ENCODE data around the gene TCF21. TPM values are rescaled to one million over a fixed set of nuclear protein-coding genes. Genes with fewer than 3 reads are reported as not detected.

Gene TCF21
- total RNA-seq, 4 donors from 2014 or later, result 0.30 to 0.84 TPM; not detected in 2

DNA sequence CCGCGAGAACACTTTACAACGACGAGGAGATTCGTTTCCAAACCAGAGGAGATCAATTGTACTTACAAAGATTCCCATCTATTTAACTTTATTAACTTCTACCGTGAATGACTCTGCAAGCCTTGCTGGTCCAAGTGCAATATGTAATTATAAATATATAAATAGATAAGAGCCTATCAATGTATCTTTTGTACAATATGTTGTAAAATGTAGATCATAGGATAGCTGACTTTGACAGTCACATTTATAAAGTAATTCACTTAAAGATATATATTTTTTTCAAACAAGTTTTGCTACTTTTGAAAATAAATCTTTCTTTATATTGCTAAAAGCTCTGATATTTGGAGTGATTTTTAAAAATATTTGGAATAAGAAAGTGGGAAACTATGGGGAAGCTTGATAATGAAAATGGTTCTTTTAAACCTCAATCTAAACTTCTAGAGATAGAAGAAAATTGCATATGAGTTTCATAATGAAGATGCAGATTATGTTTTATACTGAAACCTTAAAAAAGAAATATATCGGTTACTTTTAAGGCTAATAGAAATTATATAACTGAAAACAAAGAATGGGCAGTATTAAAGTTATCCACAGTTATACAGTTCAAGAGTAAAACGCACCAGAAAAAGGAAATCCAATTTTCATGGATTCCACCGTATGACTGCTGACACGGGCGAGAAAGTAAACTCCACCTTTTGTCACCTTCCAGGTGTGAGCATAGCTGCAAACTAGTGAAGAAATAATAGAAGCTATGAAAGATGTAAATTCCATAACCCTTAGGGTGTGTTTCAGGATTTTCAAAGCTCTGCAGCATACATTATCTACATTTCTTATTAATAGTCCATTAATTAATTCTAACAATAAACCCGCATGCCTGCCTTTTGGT lies 3.3 kb downstream of the TCF21 start:
- Histone ChIP-seq H3K27me3 (peaks cover 0 to 97% of the 10 kb centered on the region in 2 donors), H3K4me1 (peaks cover 0 to 58% (median 20%) of the 10 kb centered on the region in 4 donors), H3K4me3 (peak overlapping the region in 3 of 4 donors; percentile 2 to 40 (median 34)), H3K36me3 (no peaks in the 10 kb centered on the region), H3K27ac (peak overlapping the region in 1 of 4 donors; percentile 10), H3K9me3 (no peaks in the 10 kb centered on the region)
- 14 to 22% methylated on average over 12 of the region's 12 CpGs for WGBS, 2 donors
- TF ChIP-seq POLR2A (IDR thresholded peaks at IDR 0.05) (no peak), EP300 (IDR thresholded peaks at IDR 0.05) (no peak)
- TF ChIP-seq, protein P1, sequence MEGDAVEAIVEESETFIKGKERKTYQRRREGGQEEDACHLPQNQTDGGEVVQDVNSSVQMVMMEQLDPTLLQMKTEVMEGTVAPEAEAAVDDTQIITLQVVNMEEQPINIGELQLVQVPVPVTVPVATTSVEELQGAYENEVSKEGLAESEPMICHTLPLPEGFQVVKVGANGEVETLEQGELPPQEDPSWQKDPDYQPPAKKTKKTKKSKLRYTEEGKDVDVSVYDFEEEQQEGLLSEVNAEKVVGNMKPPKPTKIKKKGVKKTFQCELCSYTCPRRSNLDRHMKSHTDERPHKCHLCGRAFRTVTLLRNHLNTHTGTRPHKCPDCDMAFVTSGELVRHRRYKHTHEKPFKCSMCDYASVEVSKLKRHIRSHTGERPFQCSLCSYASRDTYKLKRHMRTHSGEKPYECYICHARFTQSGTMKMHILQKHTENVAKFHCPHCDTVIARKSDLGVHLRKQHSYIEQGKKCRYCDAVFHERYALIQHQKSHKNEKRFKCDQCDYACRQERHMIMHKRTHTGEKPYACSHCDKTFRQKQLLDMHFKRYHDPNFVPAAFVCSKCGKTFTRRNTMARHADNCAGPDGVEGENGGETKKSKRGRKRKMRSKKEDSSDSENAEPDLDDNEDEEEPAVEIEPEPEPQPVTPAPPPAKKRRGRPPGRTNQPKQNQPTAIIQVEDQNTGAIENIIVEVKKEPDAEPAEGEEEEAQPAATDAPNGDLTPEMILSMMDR (IDR thresholded peaks at IDR 0.05), result no peak
- DNase-seq (ENCODE audit: low spot score in 2 of 2), result no peak

DNA sequence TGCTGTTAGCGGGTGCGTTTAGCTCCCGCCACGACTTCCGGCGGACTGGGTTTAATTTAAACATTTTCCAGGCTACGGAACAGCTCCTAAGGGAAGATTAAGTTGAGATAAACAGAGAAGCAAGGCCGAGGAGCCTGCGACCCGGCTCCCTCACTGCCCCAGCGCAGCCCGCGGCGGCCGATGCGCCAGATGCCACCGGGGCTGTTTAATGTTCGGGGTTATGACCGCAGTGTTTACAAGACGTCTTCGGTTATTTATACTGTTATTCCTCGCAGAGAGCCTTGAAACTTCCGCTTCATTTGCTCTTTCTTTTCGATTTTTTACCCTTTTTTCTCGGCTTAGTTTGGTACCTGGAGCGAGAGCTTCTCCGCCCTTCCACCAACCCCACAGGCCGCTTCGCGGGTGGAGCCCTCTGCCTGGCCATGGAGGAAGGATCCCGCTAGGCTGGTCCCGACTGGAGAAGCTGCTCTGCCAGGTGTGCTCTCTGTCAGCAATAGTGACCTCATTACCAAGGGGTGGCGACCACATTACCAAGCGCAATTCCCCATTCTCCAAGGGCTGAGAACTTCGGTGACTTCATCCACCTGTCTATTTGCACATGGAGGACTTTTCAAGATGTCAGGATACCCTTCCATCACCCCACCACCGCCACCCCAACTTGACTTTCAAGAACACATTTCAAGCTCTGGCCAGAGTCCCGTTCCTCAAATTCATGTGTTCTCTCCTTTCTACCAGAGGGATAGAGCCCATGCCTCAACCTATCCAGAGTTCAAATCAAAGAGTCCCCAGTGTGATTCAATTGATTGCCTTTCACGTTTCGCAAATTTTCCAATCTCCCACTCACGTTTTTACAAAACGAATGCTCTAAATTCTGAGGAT lies 4.1 kb downstream of the TCF21 start:
- DNase-seq (ENCODE audit: low spot score in 2 of 2), result no peak
- H3K4me3 ChIP-seq, result peak overlapping the region in 1 of 4 donors; percentile 2
- no peaks in the 10 kb centered on the region for H3K36me3 ChIP-seq
- peaks cover 0 to 100% of the 10 kb centered on the region in 2 donors for H3K27me3 ChIP-seq
- no peaks in the 10 kb centered on the region for H3K9me3 ChIP-seq
- 16 to 18% methylated on average over 41 of the region's 41 CpGs for WGBS, 2 donors
- TF ChIP-seq, protein P1 (IDR thresholded peaks at IDR 0.05), result no peak
- TF ChIP-seq EP300 (IDR thresholded peaks at IDR 0.05) (no peak), POLR2A (IDR thresholded peaks at IDR 0.05) (no peak)
- peaks cover 0 to 58% (median 20%) of the 10 kb centered on the region in 4 donors for H3K4me1 ChIP-seq
- peak overlapping the region in 1 of 4 donors; percentile 10 for H3K27ac ChIP-seq

DNA sequence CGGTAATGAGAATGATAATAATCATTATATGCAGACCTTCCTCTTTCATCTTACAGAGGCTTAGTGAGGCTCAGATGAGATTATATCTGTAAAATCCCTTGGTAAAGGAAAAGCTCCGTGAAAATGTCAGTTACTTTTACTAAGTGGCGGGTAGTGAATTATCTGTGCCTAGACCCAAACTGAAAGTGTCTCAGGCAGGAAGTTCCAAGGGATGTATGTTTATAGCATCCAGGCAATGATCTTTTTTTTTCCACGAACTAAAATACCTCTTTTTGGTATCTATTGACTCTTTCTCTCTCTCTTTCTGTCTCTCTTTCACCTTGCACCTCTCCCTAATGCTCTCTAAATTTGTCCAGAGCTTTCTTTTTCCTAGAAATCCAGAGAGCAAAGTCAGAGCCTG lies 5.0 kb downstream of the TCF21 start:
- H3K27me3 ChIP-seq, result peaks cover 0 to 100% of the 10 kb centered on the region in 2 donors
- DNase-seq (ENCODE audit: low spot score in 2 of 2), result no peak
- H3K36me3 ChIP-seq, result no peaks in the 10 kb centered on the region
- H3K4me3 ChIP-seq, result no peak overlapping the region
- H3K9me3 ChIP-seq, result no peaks in the 10 kb centered on the region
- no peak for TF ChIP-seq EP300 (IDR thresholded peaks at IDR 0.05)
- TF ChIP-seq, protein P1 (IDR thresholded peaks at IDR 0.05), result no peak
- no peak for TF ChIP-seq POLR2A (IDR thresholded peaks at IDR 0.05)
- peaks cover 0 to 58% (median 20%) of the 10 kb centered on the region in 4 donors for H3K4me1 ChIP-seq
- WGBS, 2 donors, result 29 to 45% methylated on average over 4 of the region's 4 CpGs
- H3K27ac ChIP-seq, result no peak overlapping the region

DNA sequence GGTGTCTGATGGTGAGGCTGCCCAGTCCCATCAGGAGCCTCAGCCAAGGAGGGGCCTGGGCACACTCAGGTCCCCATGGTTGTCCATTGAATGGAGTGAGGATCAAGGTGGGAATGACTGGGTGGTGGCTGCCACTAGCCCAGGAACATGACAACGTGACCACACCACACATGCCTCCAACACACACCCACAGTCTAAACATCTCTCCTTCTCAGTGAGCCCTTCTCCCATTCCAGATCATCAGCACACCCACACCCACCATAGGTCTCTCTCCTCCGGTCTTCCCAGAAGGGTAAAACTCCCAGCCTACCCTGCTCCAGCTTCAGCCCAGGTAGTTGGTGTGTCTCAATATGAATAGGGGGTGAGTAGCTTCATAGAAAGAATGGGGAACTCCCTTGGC lies 5.5 kb downstream of the TCF21 start:
- no peak overlapping the region for H3K4me3 ChIP-seq

More for the DNA sequence above, 5.5 kb downstream of the TCF21 start:
- no peaks in the 10 kb centered on the region for H3K36me3 ChIP-seq
- no peak overlapping the region for H3K27ac ChIP-seq
- TF ChIP-seq, protein P1 (IDR thresholded peaks at IDR 0.05), result no peak
- TF ChIP-seq EP300 (IDR thresholded peaks at IDR 0.05) (no peak), POLR2A (IDR thresholded peaks at IDR 0.05) (no peak)
- H3K9me3 ChIP-seq, result no peaks in the 10 kb centered on the region
- no peak for DNase-seq (ENCODE audit: low spot score in 2 of 2)
- H3K4me1 ChIP-seq, result peaks cover 0 to 54% (median 20%) of the 10 kb centered on the region in 4 donors
- WGBS, 2 donors, result 27 to 50% methylated on average over 2 of the region's 2 CpGs
- H3K27me3 ChIP-seq, result peaks cover 0 to 100% of the 10 kb centered on the region in 2 donors
